ENCODE results near the gene TCF7L2.

DNA sequence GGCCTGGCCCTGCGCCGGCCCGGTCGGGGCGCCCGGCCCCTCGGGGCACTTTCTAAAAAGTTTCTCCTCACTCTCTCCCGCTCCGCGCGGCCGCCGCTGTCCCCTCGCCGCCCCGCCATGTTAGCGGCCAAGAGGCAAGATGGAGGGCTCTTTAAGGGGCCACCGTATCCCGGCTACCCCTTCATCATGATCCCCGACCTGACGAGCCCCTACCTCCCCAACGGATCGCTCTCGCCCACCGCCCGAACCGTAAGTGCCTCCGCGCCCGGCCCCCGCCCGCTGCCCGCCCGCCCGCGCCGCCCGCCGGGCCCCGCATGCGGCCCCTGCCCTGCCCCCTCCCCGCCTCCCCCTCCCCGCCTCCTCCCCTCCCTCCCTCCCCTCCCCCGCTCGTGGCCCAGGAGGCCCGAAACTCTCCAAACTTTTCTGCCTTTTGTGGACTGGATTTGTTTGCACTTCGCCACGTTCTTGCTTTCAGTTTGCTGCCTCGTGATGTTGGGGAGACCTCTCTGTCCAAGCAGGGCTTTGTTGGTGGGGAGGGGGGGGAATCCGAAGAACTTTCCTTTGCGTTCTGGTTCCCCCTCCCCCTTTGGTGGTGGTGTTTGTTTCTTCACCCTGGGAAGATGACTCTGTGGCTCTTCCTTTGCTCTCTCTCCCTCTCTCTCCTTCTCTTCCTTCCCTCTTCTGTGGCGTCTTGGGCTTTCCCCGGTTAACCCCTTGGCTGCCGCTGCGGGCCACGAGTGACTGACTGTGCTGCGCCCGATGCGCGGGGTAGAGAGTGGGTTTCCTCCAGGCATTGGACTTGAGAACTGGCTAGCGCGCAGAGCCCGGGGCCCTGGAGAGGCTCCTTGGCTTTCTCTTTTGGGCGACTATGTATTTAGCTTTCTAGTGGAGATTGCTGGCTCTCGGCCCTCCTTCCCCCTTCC lies 1.6 kb downstream of the TCF7L2 start:
- TF ChIP-seq CTCF (conservative IDR thresholded peaks at IDR 0.05 in 1 of 2, IDR thresholded peaks at IDR 0.05 in 1 of 2; ENCODE audit: extremely low read depth in 1 of 2, insufficient read depth in 1 of 2, low read depth in 1 of 2, low read length in 2 of 2) (no peak), EZH2 (IDR thresholded peaks at IDR 0.05; ENCODE audit: borderline replicate concordance, low read length) (no peak)

All from mammary epithelial cell (primary cell).